Osteoblast (primary cell): ENCODE data around the gene ANKRA2. TPM values are rescaled to one million over a fixed set of nuclear protein-coding genes. Genes with fewer than 3 reads are reported as not detected.

Source experiments
- DNase-seq: peaks from one replicate; pipeline ENCODE4 v3.0.0; 2011; ENCODE audit warnings: low spot score, mixed read lengths; ENCODE audit not compliant: insufficient read length; ENCODE audit errors: missing footprints
- H2AFZ ChIP-seq: 2 replicates; pipeline ENCODE4 v1.6.0; 2011; ENCODE audit warnings: mild to moderate bottlenecking, low read length
- H3K27ac ChIP-seq: 2 replicates; pipeline ENCODE4 v1.5.1; 2011; ENCODE audit warnings: mild to moderate bottlenecking, low read depth, low read length, moderate library complexity
- H3K27me3 ChIP-seq: 2 replicates; pipeline ENCODE4 v1.6.0; 2012; ENCODE audit warnings: mild to moderate bottlenecking, control low read depth, inconsistent platforms, low read length, moderate library complexity; ENCODE audit not compliant: insufficient read depth
- H3K36me3 ChIP-seq: 2 replicates; pipeline ENCODE4 v1.5.1; 2011; ENCODE audit warnings: mild to moderate bottlenecking, low read length, control low read depth, moderate library complexity; ENCODE audit not compliant: insufficient read depth
- H3K4me1 ChIP-seq: 2 replicates; pipeline ENCODE4 v1.5.1; 2011; ENCODE audit warnings: mild to moderate bottlenecking, low read length, control low read depth, moderate library complexity; ENCODE audit not compliant: insufficient read depth
- H3K4me2 ChIP-seq: 2 replicates; pipeline ENCODE4 v1.6.0; 2011; ENCODE audit warnings: mild to moderate bottlenecking, low read length; ENCODE audit not compliant: insufficient read depth
- H3K4me3 ChIP-seq: fragments of 200-600 bp; sonication (generic); 3 replicates; pipeline ENCODE4 v1.5.1; 2012; ENCODE audit warnings: mild to moderate bottlenecking, low read length, inconsistent platforms; ENCODE audit not compliant: insufficient read depth
- H3K79me2 ChIP-seq: 2 replicates; pipeline ENCODE4 v1.6.0; 2012; ENCODE audit warnings: mild to moderate bottlenecking, low read length, control low read depth, inconsistent platforms; ENCODE audit not compliant: insufficient read depth
- H3K9me3 ChIP-seq: 2 replicates; pipeline ENCODE4 v1.5.1; 2011; ENCODE audit warnings: low read depth, low read length, control low read depth
- H4K20me1 ChIP-seq: 2 replicates; pipeline ENCODE4 v1.6.0; 2012; ENCODE audit warnings: mild to moderate bottlenecking, low read length, control low read depth; ENCODE audit not compliant: insufficient read depth
- total RNA-seq: library from RNA; depleted of rRNA; stranded (reverse); fragments of >200 nt; gene quantifications from 2 replicates; pipeline ENCODE4 v1.2.3, GENCODE V29; 2012
- TF ChIP-seq, protein P1 (sequence below): IDR thresholded peaks from 2 replicates; pipeline ENCODE4 v1.5.1; 2011; ENCODE audit warnings: mild to moderate bottlenecking, low read depth, low read length, moderate library complexity; ENCODE audit errors: extremely low read depth

ANKRA2 gene
- total RNA-seq, 1 donor: 25.3 TPM

DNA sequence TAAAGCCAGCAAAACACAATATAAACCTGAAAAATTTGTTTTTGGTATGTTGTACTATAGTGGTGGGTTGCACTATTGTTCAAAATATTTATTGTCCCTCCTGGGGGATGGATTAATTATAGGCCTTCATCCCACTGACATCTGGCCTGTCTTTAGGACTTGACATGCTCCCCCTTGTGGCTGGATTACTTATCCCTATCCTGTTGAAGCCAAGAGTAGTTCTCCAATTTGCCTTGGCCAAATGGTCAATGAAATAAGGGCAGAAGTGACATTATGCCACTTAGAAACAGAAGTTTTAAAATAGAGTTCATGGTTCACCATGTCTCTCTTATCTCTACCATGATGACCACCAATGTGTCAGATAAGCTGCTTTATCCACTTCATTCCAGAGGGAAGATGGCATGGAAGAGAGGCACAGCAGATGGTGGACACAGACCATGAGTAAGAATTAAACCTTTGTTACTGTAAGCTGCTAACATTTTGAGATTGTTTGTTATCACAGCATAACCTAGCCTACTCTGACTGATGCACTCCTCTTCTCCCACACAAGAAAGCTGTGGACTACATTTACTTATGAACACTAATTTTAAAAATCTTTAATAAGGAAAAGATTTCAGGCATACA, 31.4 kb upstream of the ANKRA2 start:
- Histone ChIP-seq H3K36me3 (no peaks in the 10 kb centered on the region), H3K27ac (no peak overlapping the region), H3K27me3 (no peaks in the 10 kb centered on the region), H3K79me2 (no peaks in the 10 kb centered on the region), H3K9me3 (no peaks in the 10 kb centered on the region), H3K4me1 (peaks cover 13% of the 10 kb centered on the region), H3K4me3 (no peak overlapping the region), H3K4me2 (no peak overlapping the region), H2AFZ (no peak overlapping the region), H4K20me1 (no peaks in the 10 kb centered on the region)
- TF ChIP-seq, protein P1, sequence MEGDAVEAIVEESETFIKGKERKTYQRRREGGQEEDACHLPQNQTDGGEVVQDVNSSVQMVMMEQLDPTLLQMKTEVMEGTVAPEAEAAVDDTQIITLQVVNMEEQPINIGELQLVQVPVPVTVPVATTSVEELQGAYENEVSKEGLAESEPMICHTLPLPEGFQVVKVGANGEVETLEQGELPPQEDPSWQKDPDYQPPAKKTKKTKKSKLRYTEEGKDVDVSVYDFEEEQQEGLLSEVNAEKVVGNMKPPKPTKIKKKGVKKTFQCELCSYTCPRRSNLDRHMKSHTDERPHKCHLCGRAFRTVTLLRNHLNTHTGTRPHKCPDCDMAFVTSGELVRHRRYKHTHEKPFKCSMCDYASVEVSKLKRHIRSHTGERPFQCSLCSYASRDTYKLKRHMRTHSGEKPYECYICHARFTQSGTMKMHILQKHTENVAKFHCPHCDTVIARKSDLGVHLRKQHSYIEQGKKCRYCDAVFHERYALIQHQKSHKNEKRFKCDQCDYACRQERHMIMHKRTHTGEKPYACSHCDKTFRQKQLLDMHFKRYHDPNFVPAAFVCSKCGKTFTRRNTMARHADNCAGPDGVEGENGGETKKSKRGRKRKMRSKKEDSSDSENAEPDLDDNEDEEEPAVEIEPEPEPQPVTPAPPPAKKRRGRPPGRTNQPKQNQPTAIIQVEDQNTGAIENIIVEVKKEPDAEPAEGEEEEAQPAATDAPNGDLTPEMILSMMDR: peak; percentile 72
- no peak for DNase-seq

DNA sequence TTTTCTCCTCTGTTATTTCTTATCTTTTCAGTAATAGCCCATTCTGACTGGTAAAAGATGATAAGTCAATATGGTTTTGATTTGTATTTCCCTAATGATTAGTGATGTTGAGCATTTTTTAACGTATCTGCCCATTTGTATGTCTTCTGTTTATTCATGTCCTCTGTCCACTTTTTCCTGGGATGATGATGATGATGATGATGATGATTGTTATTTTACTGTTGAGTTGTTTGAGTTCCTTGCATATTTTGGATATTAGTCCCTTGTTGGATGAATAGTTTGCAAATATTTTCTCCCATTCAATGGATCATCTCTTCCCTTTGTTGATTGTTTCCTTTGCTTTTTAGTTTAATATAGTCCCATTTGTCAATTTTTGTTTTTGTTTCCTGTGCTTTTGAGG, 27.1 kb upstream of the ANKRA2 start:
- no peaks in the 10 kb centered on the region for H3K79me2 ChIP-seq
- TF ChIP-seq, protein P1: no peak
- H3K27me3 ChIP-seq: no peaks in the 10 kb centered on the region
- no peaks in the 10 kb centered on the region for H3K36me3 ChIP-seq
- H3K27ac ChIP-seq: peak overlapping the region; percentile 23
- peak overlapping the region; percentile 2 for H2AFZ ChIP-seq
- no peak overlapping the region for H3K4me2 ChIP-seq
- H3K4me1 ChIP-seq: peaks cover 18% of the 10 kb centered on the region
- H3K9me3 ChIP-seq: no peaks in the 10 kb centered on the region
- H4K20me1 ChIP-seq: no peaks in the 10 kb centered on the region
- H3K4me3 ChIP-seq: no peak overlapping the region
- DNase-seq: no peak

DNA sequence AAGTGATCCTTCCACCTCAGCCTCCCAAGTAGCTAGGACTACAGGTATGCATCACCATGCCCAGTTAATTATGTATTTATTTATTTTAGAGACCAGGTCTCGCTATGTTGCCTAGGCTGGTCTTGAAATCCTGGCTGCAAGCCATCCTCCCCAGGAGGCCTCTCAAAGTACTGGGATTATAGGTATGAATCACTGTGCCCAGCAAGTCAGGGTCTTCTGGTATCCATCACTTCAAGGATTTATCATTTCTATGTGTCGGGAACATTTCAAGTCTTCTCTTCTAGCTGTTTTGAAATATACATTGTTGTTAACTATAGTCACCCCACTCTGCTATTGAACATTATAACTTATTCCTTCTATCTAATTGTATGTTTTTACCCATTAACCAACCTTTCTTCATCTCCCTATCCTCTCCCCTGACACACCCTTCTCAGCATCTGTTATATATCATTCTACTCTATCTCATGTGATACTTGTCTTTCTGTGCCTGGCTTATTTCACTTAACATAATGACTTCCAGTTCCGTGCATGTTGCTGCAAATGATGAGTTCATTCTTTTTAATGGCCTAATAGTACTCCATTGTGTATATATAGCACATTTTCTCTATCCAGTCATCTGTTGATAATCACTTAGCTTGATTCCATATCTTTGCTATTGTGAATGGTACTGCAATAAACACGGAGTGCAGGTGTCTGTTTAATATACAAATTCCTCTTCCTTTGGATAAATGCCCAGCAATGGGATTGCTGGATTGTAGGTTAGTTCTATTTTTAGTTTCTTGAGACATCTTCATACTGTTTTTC, 26.5 kb upstream of the ANKRA2 start:
- Histone ChIP-seq H2AFZ (no peak overlapping the region), H3K9me3 (no peaks in the 10 kb centered on the region), H3K27me3 (no peaks in the 10 kb centered on the region), H3K79me2 (no peaks in the 10 kb centered on the region), H3K4me2 (no peak overlapping the region), H3K27ac (peak overlapping the region; percentile 13), H3K4me1 (peaks cover 18% of the 10 kb centered on the region), H3K4me3 (no peak overlapping the region), H3K36me3 (no peaks in the 10 kb centered on the region), H4K20me1 (no peaks in the 10 kb centered on the region)
- DNase-seq: no peak
- TF ChIP-seq, protein P1: no peak

DNA sequence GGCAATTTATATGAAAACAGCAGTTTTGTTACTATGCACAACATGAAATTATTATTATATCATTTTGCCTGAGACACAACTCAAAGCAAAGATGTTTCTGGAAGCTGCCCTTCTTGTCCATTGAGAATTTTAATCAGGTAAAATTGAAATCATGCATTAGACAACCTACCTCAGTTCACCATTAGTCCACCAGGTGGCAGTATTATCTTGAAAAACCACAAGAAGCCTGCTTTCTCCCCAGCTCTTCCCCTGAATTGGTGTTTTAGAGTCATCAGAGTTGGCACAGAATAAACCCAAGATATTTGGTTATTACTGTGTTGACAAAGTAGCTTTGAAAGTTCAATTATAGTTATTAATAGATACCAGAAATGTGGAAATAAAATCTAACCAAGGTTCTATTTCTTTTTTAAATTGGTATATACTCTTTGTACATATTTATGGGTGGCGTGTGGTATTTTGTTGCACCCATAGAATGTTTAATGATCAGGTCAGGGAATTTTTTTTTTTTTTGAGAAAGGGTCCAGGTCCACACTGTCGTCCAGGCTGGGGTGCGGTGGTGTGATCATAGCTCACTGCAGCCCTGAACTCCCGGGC, 25.8 kb upstream of the ANKRA2 start:
- Histone ChIP-seq H3K4me2 (no peak overlapping the region), H2AFZ (no peak overlapping the region), H3K36me3 (no peaks in the 10 kb centered on the region), H4K20me1 (no peaks in the 10 kb centered on the region), H3K27ac (peak overlapping the region; percentile 13), H3K4me3 (no peak overlapping the region), H3K9me3 (no peaks in the 10 kb centered on the region), H3K4me1 (peaks cover 18% of the 10 kb centered on the region), H3K27me3 (no peaks in the 10 kb centered on the region), H3K79me2 (no peaks in the 10 kb centered on the region)
- TF ChIP-seq, protein P1: peak; percentile 80
- no peak for DNase-seq
